Endothelial cell of umbilical vein (primary cell): Measurements from ENCODE around the gene PYM1.

Experiments used
- JUN ChIP-seq: IDR thresholded peaks from 2 replicates; pipeline ENCODE4 v1.6.1; 2011; ENCODE audit warnings: borderline replicate concordance, low read depth; ENCODE audit not compliant: insufficient read length, insufficient read depth
- POLR2A ChIP-seq: IDR thresholded peaks from 2 replicates; pipeline ENCODE4 v1.6.1; 2012; ENCODE audit warnings: low read depth, mild to moderate bottlenecking, control low read depth, low read length
- POLR2AphosphoS5 ChIP-seq: IDR thresholded peaks from 2 replicates; pipeline ENCODE4 v1.6.1; 2012; ENCODE audit warnings: low read depth, mild to moderate bottlenecking, control low read depth, low read length, moderate library complexity; ENCODE audit not compliant: insufficient read depth
- TF ChIP-seq, protein P1 (sequence below), 2 donors: IDR thresholded peaks; 1 replicate in 1 of 2; 2 replicates in 1 of 2; pipeline ENCODE4 v1.5.1; 2011; ENCODE audit warnings: low read length in 2 of 2, mild to moderate bottlenecking in 2 of 2, moderate library complexity in 2 of 2, control low read depth in 1 of 2, inconsistent platforms in 1 of 2, low read depth in 1 of 2; ENCODE audit not compliant: insufficient read depth in 1 of 2; ENCODE audit errors: extremely low read depth in 1 of 2

- TF ChIP-seq, protein P1, sequence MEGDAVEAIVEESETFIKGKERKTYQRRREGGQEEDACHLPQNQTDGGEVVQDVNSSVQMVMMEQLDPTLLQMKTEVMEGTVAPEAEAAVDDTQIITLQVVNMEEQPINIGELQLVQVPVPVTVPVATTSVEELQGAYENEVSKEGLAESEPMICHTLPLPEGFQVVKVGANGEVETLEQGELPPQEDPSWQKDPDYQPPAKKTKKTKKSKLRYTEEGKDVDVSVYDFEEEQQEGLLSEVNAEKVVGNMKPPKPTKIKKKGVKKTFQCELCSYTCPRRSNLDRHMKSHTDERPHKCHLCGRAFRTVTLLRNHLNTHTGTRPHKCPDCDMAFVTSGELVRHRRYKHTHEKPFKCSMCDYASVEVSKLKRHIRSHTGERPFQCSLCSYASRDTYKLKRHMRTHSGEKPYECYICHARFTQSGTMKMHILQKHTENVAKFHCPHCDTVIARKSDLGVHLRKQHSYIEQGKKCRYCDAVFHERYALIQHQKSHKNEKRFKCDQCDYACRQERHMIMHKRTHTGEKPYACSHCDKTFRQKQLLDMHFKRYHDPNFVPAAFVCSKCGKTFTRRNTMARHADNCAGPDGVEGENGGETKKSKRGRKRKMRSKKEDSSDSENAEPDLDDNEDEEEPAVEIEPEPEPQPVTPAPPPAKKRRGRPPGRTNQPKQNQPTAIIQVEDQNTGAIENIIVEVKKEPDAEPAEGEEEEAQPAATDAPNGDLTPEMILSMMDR (IDR thresholded peaks at IDR 0.05; ENCODE audit: extremely low read depth in 1 of 2, insufficient read depth in 1 of 2, low read depth in 1 of 2, low read length in 2 of 2): no peak
- no peak for TF ChIP-seq POLR2AphosphoS5
- no peak for TF ChIP-seq POLR2A
- TF ChIP-seq JUN: no peak
These were observed 18.2 kb downstream of the PYM1 start for GRCh38 chr12:55909513-55909884.
